ENCODE results near the gene SF3B1.
"Not testable (repeated sequence)": the region's sequence is repeated elsewhere in the genome, so short reads cannot be mapped to it uniquely, and the experiment has no call there.

Gene SF3B1

DNA sequence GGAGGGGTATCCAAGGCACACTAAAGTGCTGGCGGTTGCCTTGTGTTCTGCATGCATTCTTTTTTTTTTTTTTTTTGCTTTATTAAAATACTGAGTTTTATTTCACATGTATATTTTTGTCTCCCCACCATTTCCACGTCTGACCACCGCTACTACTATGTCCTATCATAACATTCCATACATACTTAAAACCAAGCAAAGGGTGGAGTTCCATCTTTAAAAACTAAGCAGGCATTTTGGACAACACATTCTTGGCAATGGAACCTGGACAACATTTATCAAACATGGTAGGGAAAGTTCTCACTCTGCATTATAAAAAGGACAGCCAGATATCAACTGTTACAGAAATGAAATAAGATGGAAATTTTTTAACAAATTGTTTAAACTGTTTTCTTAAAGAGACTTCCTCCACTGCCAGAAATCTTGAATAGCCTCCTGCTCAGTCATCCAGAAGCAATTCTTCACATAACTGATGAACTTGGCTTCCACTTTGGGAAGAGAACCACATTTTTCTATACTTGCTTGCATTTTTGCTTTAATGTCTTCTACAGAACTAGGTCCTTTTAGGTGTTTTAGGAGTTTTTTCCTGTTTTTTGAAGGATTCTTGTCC, 55.4 kb downstream of the SF3B1 start:
- not testable (repeated sequence) for DNase-seq

DNA sequence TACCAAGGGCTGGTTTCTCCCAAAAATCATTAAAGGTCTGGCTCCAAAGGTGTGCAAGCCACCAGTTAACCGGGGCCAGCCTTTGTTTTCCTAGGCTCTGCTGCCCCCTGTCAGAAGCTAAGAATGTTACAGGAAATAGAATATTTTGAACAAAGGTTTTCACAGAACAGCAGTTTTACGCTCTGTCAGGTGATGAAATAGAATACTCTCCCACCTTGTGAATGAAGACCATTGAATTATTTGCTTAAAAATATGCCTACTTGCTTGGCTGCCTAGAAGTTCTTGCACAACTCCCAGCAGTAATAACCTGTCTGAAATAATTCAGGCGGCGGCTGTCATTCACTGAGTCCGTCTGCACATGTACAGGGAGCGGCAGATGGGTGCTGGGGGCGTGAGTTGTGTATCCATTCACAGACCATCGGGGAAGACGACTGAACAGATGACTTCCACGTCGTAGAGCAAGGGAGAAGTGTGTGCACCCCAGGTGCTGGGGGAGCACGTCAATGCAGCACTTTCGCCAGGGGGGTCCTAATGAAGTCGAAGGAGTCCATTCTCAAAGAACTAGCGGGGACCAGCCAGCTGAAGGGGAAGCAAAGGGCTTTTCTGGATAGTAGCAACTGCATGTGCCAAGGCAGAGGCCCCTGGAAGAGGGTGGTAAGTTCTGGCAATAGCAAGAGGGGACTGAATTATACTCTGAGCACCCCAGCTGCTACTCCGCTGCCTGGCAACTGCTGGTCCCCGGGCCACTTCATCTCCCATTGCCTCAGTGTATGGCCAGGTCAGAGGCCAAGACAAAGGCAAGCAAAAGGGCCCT, 56.1 kb downstream of the SF3B1 start:
- peak; percentile 69 for DNase-seq

DNA sequence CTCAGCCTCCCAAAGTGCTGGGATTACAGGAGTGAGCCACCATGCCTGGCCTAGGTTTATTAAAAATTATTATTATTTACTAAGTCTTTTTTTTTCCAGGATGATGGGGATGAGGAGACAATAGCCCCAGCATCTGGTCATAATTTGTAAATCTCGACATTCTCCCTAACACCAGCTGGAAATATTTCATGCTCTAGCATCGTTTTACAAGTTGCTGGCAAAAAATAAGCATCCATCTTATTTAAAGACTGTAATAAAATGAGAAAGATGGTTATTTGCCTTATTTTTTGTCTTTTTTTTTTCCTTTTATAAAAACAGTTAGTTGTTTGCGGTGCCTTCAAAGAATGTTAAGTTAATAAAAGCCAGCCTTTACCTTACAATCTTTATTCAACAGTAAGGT, 56.7 kb downstream of the SF3B1 start:
- DNase-seq, result no peak

DNA sequence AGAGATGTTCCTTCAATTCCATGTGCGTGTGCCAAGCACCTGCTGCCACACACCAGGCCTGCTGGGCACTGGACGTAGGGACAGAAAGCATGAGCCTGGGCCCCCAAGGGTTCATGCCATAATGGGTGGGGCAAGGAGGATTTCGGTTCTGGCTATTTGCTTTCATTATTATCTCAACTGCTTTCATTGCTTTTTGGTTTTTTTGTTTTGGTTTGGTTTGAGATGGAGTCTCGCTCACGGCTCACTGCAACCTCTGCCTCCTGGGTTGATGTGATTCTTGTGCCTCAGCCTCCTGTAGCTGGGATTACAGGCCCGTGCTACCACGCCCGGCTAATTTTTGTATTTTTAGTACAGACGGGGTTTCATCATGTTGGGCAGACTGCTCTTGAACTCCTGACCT, 57.2 kb downstream of the SF3B1 start:
- no peak for DNase-seq

DNA sequence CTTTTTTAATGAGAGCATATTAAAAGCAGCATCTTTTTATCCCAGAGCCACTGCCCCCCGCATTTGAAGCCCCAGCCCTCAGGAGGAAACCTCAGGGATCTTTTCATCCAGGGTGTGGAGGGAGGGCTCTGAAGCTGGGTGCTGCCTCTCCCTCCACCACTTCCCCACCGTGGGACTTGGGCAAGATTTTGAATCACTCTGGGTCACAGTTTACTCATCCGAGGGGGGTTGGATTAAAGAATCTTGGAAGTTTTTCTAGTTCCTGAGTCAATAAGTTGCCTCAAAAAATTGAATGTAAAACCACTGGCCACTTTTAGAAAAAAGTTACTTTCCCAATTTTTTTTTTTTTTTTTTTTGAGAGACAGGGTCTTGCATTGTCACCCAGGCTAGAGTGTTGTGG, 62.2 kb downstream of the SF3B1 start:
- DNase-seq, result no peak

GRCh38 chr2:197370664-197371063, 64.2 kb downstream of the SF3B1 start:
- DNase-seq, result not testable (repeated sequence)

- no peak for DNase-seq
Measured at GRCh38 chr2:197369933-197370320, 64.9 kb downstream of the SF3B1 start.

- DNase-seq, result no peak
Measured at GRCh38 chr2:197369228-197369932, 65.4 kb downstream of the SF3B1 start.

DNA sequence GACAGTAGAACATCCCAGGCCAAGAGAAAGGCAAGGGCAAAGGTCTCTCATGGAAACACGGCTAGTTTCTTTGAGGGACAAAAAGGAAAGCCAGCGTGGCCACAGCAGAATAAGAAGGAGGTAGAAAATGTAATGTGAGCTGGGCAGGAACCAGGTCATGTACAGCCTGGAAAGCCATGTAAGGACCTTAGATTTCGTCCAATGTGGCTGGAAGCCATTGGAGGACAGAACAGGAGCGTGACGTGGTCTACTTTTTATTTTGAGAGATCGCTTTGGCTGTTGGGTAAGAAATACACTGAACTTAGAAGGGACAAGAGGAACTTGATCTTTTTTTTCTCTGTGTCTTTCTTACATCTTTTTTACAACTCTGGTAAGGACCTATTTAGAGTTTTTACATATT, 66.4 kb downstream of the SF3B1 start:
- no peak for DNase-seq

DNA sequence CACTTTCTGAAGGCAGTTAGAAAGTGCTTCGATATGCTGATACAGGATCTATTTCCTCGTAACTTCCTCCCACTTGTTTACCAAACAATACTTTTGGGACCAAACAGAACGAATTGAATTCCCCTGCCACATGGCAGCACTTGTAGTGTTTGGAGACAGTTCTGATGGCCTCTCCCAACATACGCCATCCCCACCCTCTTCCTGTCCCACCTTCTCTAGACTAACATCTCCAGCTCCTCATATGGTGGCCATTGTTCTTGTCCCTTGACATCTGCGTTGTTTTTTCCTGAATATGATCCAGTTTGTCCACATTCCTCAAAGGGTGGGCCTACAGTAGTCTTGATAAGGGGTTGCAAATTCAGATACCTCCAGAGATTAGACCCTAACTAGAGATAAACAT, 70.8 kb downstream of the SF3B1 start:
- no peak for DNase-seq

GRCh38 chr2:197360744-197361156, 74.1 kb downstream of the SF3B1 start:
- peak; percentile 77 for DNase-seq

- DNase-seq, result peak; percentile 36
Measured at GRCh38 chr2:197359859-197360258, 75.0 kb downstream of the SF3B1 start.

DNA sequence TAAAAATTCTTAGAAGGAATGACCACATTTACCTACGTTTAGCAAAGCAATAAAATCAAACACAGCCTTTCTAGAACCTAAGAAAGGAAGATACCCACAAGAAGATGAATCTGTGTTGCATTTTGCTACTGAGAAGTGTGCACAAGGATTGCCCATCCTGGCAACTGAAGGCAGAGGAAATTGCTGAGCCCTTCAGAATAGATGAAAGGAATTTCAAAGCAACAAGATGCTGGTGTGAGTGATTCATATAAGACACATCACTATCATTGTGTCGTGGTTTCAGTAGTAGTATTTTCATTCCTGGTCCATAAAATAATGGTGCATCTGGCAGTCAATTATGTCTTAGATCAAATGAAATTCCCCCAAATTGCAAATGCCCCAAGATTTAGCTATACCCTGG, 75.9 kb downstream of the SF3B1 start:
- no peak for DNase-seq

DNA sequence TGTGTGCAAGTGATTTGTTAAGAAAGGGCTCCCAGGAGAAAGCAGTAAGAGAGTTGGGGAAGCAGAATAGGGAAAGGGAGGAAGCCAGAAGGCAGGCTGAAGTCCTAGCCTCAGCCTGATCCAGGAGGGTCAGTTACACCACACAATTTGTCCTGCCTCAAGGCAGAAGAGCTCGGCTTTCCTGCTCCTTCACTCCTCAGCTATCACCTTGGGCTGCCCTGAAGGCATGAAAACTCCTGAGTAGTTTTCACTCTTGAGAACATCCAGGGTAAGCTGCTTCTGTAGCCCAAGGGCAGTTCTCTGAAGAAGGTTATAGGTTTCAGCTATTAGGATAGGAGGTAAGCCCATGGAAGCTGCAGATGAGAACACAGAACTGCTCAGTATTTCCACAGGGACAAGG, 76.8 kb downstream of the SF3B1 start:
- no peak for DNase-seq

GRCh38 chr2:197356136-197356535, 78.7 kb downstream of the SF3B1 start:
- peak; percentile 17 for DNase-seq

- DNase-seq, result no peak
Measured at GRCh38 chr2:197354169-197354558, 80.7 kb downstream of the SF3B1 start.

GRCh38 chr2:197353393-197354168, 81.2 kb downstream of the SF3B1 start:
- no peak for DNase-seq

- no peak for DNase-seq
Measured at GRCh38 chr2:197349699-197350098, 85.1 kb downstream of the SF3B1 start.

DNA sequence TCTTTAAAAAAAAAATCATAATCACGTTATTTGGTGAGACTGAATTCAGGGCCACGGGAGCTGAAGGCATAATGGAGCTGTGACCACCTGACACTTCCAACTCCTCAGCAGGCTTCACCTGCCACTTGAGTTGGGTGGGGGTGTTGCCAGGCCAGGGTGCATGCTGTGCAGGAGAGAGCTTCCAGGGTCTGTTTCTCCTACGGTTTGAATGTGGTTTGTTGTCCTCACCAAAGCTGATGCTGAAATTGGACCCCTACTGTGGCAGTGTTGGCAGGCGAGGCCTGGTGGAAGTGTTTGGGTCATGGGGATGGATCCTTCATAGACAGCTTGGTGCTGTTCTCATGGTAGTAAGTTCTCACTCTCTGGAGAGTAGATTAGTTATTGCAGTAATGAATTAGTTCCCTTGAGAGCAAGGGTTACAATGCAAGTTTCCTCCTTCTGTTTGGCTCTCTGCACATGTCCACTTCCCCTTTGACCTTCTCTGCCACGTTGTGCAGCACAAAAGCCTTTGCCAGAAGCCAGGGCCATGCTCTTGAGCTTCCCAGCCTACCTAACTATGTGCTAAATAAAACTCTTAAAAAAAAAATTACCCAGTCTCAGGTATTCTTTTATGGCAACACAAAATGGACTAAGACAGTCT, 86.0 kb downstream of the SF3B1 start:
- no peak for DNase-seq

- DNase-seq, result no peak
Measured at GRCh38 chr2:197345846-197346370, 88.9 kb downstream of the SF3B1 start.

GRCh38 chr2:197343968-197344367, 90.9 kb downstream of the SF3B1 start:
- not testable (repeated sequence) for DNase-seq

GRCh38 chr2:197340591-197340990, 94.2 kb downstream of the SF3B1 start:
- no peak for DNase-seq

Data from NCI-H69 (cell line).